NCI-H1105 treated with DMSO at 0.1 percent for 48 hours (cell line): ENCODE measurements around the gene ATG4C.
A peak's percentile ranks its signal among the peaks of the same experiment; 100 is the strongest.
"Not testable (repeated sequence)": the region's sequence is repeated elsewhere in the genome, so short reads cannot be mapped to it uniquely, and the experiment has no call there.

Experiments
- DNase-seq: peaks from one replicate; lab custom pipeline; 2025; lab: John Stamatoyannopoulos, UW

ATG4C gene

GRCh38 chr1:62783736-62784508 is at the start of gene ATG4C:
ATG4C (plus strand) TSS chr1:62784132; CDS start chr1:62803787, 19,655 bp downstream.
- DNase-seq, result peak; percentile 96

- no peak for DNase-seq
Measured at GRCh38 chr1:62735491-62736171, 48.3 kb upstream of the ATG4C start.

GRCh38 chr1:62740701-62741100 is 43.2 kb upstream of the ATG4C start:
- DNase-seq, result not testable (repeated sequence)

- no peak for DNase-seq
Measured at GRCh38 chr1:62744611-62745577, 39.0 kb upstream of the ATG4C start.

GRCh38 chr1:62746086-62746808 is 37.7 kb upstream of the ATG4C start:
- peak; percentile 58 for DNase-seq

- no peak for DNase-seq
Measured at GRCh38 chr1:62746809-62747138, 37.2 kb upstream of the ATG4C start.

GRCh38 chr1:62753031-62753965 is 30.6 kb upstream of the ATG4C start:
- no peak for DNase-seq

GRCh38 chr1:62754938-62755337 is 29.0 kb upstream of the ATG4C start:
- DNase-seq, result not testable (repeated sequence)

- DNase-seq, result not testable (repeated sequence)
Measured at GRCh38 chr1:62756255-62756884, 27.6 kb upstream of the ATG4C start.

- not testable (repeated sequence) for DNase-seq
Measured at GRCh38 chr1:62759232-62759875, 24.6 kb upstream of the ATG4C start.

GRCh38 chr1:62760021-62760782 is 23.7 kb upstream of the ATG4C start:
- not testable (repeated sequence) for DNase-seq

- DNase-seq, result not testable (repeated sequence)
Measured at GRCh38 chr1:62761223-62761870, 22.6 kb upstream of the ATG4C start.

- not testable (repeated sequence) for DNase-seq
Measured at GRCh38 chr1:62762027-62762426, 21.9 kb upstream of the ATG4C start.

GRCh38 chr1:62765981-62766380 is 18.0 kb upstream of the ATG4C start:
- DNase-seq, result no peak

- not testable (repeated sequence) for DNase-seq
Measured at GRCh38 chr1:62768551-62768950, 15.4 kb upstream of the ATG4C start.

- no peak for DNase-seq
Measured at GRCh38 chr1:62772607-62773295, 11.2 kb upstream of the ATG4C start.

GRCh38 chr1:62774006-62774405 is 9.9 kb upstream of the ATG4C start:
- no peak for DNase-seq
